ENCODE data around the gene ZFP36L1. TPM values are rescaled to one million over a fixed set of nuclear protein-coding genes. Genes with fewer than 3 reads are reported as not detected.

ZFP36L1 gene
- total and polyA plus RNA-seq, 7 donors, result 26.6 to 413 (median 217) TPM

GRCh38 chr14:68836082-68836481 is 43.2 kb upstream of the ZFP36L1 start:
- DNase-seq, result no peak
- intact Hi-C loops (cut with DNase I), result no loop called here
- no peak overlapping the region for H3K4me3 ChIP-seq
- no peaks in the 10 kb centered on the region for H3K27me3 ChIP-seq
- WGBS, 2 donors, result 45 to 92% methylated on average over 1 of the region's 1 CpG
- no peak overlapping the region for H3K27ac ChIP-seq
- H3K36me3 ChIP-seq, result no peaks in the 10 kb centered on the region
- peaks cover 0 to 6% (median 4%) of the 10 kb centered on the region in 4 donors for H3K9me3 ChIP-seq
- peaks cover 0 to 9% (median 6%) of the 10 kb centered on the region in 4 donors for H3K4me1 ChIP-seq
- TF ChIP-seq POLR2AphosphoS5 (IDR thresholded peaks at IDR 0.05) (no peak), EP300 (IDR thresholded peaks at IDR 0.05) (no peak), POLR2A (IDR thresholded peaks at IDR 0.05) (no peak), CTCF (IDR thresholded peaks at IDR 0.05) (no peak)

- H3K27me3 ChIP-seq, result no peaks in the 10 kb centered on the region
- H3K4me1 ChIP-seq, result no peaks in the 10 kb centered on the region
- peaks cover 0 to 6% (median 4%) of the 10 kb centered on the region in 4 donors for H3K9me3 ChIP-seq
- DNase-seq, result no peak
- H3K36me3 ChIP-seq, result no peaks in the 10 kb centered on the region
- 77 to 85% methylated on average over 6 of the region's 6 CpGs for WGBS, 2 donors
- no peak overlapping the region for H3K4me3 ChIP-seq
- TF ChIP-seq POLR2AphosphoS5 (IDR thresholded peaks at IDR 0.05), result no peak
- no peak for TF ChIP-seq POLR2A (IDR thresholded peaks at IDR 0.05)
- TF ChIP-seq CTCF (IDR thresholded peaks at IDR 0.05), result no peak
- TF ChIP-seq EP300 (IDR thresholded peaks at IDR 0.05), result no peak
- H3K27ac ChIP-seq, result no peak overlapping the region
- intact Hi-C loops (cut with DNase I), result no loop called here
These were observed 41.9 kb upstream of the ZFP36L1 start for GRCh38 chr14:68834816-68835215.

GRCh38 chr14:68828698-68829097 is 35.8 kb upstream of the ZFP36L1 start:
- H3K4me3 ChIP-seq, result no peak overlapping the region
- intact Hi-C loops (cut with DNase I), result loop anchor here (5.0 kb wide), 1 partner anchor 991 kb away; no protein-coding TSS in a partner anchor
- H3K9me3 ChIP-seq, result no peaks in the 10 kb centered on the region
- no peak for DNase-seq
- no peaks in the 10 kb centered on the region for H3K36me3 ChIP-seq
- no peak overlapping the region for H3K27ac ChIP-seq
- H3K27me3 ChIP-seq, result no peaks in the 10 kb centered on the region
- peaks cover 0 to 10% (median 0%) of the 10 kb centered on the region in 4 donors for H3K4me1 ChIP-seq
- TF ChIP-seq POLR2A (IDR thresholded peaks at IDR 0.05) (no peak), POLR2AphosphoS5 (IDR thresholded peaks at IDR 0.05) (no peak), EP300 (IDR thresholded peaks at IDR 0.05) (no peak), CTCF (IDR thresholded peaks at IDR 0.05) (no peak)

- no peak for DNase-seq
- WGBS, 2 donors, result 60 to 79% methylated on average over 3 of the region's 3 CpGs
- intact Hi-C loops (cut with DNase I), result loop anchor here (5.0 kb wide), 1 partner anchor 988 kb away; no protein-coding TSS in a partner anchor
- Histone ChIP-seq H3K9me3 (no peaks in the 10 kb centered on the region), H3K4me1 (peaks cover 0 to 10% (median 0%) of the 10 kb centered on the region in 4 donors), H3K27me3 (no peaks in the 10 kb centered on the region), H3K27ac (no peak overlapping the region), H3K36me3 (no peaks in the 10 kb centered on the region), H3K4me3 (no peak overlapping the region)
- TF ChIP-seq EP300 (IDR thresholded peaks at IDR 0.05) (no peak), POLR2A (IDR thresholded peaks at IDR 0.05) (no peak), CTCF (IDR thresholded peaks at IDR 0.05) (no peak), POLR2AphosphoS5 (IDR thresholded peaks at IDR 0.05) (no peak)
These were observed 32.9 kb upstream of the ZFP36L1 start for GRCh38 chr14:68825729-68826128.
